SU-DHL-6 (cell line): ENCODE results near the gene SKIC8.

Source experiments
- H2AFZ ChIP-seq: fragments of 200-600 bp; sonication (generic); 2 replicates; pipeline ENCODE4 v1.6.1; 2014; ENCODE audit warnings: low read depth, mild to moderate bottlenecking, moderate library complexity, mixed read lengths, antibody characterized with exemption, low read length; ENCODE audit not compliant: severe bottlenecking
- H3F3A ChIP-seq: fragments of 200-600 bp; shearing (Covaris generic); 2 replicates; pipeline ENCODE4 v1.6.0; 2016; ENCODE audit warnings: antibody characterized with exemption, mild to moderate bottlenecking; ENCODE audit not compliant: insufficient read depth
- H3K27ac ChIP-seq: fragments of 200-600 bp; sonication (generic); 2 replicates; pipeline ENCODE4 v1.5.1; 2016; ENCODE audit warnings: low read depth, mild to moderate bottlenecking, low read length, moderate library complexity, mixed read lengths
- H3K27me3 ChIP-seq: fragments of 200-600 bp; sonication (generic), shearing (Covaris generic); 2 replicates; pipeline ENCODE4 v1.6.0; 2014; ENCODE audit warnings: mild to moderate bottlenecking, low read length
- H3K36me3 ChIP-seq: fragments of 200-600 bp; sonication (generic); 2 replicates; pipeline ENCODE4 v1.6.1; 2014; ENCODE audit warnings: mild to moderate bottlenecking, low read length, mixed read lengths
- H3K4me2 ChIP-seq: fragments of 300-600, 200-600 bp; shearing (Covaris generic), sonication (generic); 2 replicates; pipeline ENCODE4 v1.6.0; 2014; ENCODE audit warnings: low read length, low read depth, mild to moderate bottlenecking; ENCODE audit not compliant: poor library complexity, severe bottlenecking
- H3K4me3 ChIP-seq: fragments of 200-600 bp; sonication (generic); 2 replicates; pipeline ENCODE4 v1.5.1; 2014; ENCODE audit warnings: antibody characterized with exemption, low read length, mild to moderate bottlenecking, mixed read lengths; ENCODE audit not compliant: insufficient read depth, poor library complexity, severe bottlenecking
- H3K79me2 ChIP-seq: fragments of 200-600 bp; sonication (generic); 2 replicates; pipeline ENCODE4 v1.6.1; 2014; ENCODE audit warnings: mild to moderate bottlenecking, low read length, moderate library complexity; ENCODE audit not compliant: insufficient read depth
- H3K9ac ChIP-seq: fragments of 200-600 bp; sonication (generic); 2 replicates; pipeline ENCODE4 v1.7.0; 2014; ENCODE audit warnings: mild to moderate bottlenecking, low read length
- H3K9me2 ChIP-seq: fragments of 200-600 bp; sonication (generic); replicated peaks from 2 replicates; pipeline ENCODE4 v1.6.1; 2014; ENCODE audit warnings: low read length; ENCODE audit not compliant: insufficient read depth
- H3K9me3 ChIP-seq: fragments of 200-600 bp; sonication (generic); 2 replicates; pipeline ENCODE4 v1.6.1; 2014; ENCODE audit warnings: low read length, mixed read lengths; ENCODE audit not compliant: insufficient read depth
- H4K20me1 ChIP-seq: fragments of 200-600 bp; sonication (generic); 2 replicates; pipeline ENCODE4 v1.6.1; 2014; ENCODE audit warnings: low read depth, mild to moderate bottlenecking, antibody characterized with exemption, low read length, moderate library complexity, mixed read lengths
- EZH2phosphoT487 ChIP-seq: fragments of 200-600 bp; sonication (generic), shearing (Covaris generic); conservative IDR thresholded peaks from 2 replicates; pipeline ENCODE4 v1.6.1; 2018; ENCODE audit warnings: mild to moderate bottlenecking, antibody characterized with exemption, low read length, moderate library complexity, mixed read lengths
- TF ChIP-seq, protein P1 (sequence below): fragments of 200-600 bp; sonication (generic); IDR thresholded peaks from one replicate; pipeline ENCODE4 v1.5.1; 2017; ENCODE audit warnings: antibody characterized with exemption, mild to moderate bottlenecking, low read length, moderate library complexity; ENCODE audit not compliant: insufficient read depth, poor library complexity, severe bottlenecking

Gene SKIC8

DNA sequence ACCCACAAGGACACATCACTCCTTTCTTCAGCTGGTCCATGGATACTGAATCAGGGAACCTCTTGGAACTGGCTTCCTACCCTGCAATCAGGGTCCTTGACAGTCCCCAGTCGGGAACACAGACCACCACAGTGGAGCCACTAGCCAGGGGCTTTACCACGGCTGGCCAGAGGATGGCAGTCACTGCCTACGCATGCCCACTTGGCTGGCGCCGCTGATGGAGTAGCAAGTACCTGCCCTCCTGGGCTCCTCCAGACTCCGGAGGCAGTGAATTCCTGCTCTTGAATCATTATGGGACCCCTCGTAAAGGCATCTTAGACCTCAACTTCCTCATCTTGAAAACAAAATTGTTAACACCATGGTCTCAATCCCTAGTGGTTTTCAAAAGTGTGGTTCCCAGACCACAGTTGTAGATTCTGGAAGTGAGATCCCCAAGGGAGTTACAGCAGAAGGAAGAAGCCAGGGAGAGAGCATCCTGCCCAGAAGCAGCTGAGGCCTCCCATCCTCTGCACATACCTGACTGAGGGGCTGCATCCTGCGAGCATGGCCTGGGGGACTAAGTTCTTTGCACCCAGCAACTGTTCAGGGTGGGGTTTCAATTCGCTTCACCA is 9.1 kb upstream of the SKIC8 start:
- H3K27me3 ChIP-seq = no peaks in the 10 kb centered on the region
- no peaks in the 10 kb centered on the region for H3K9me2 ChIP-seq
- H3K9me3 ChIP-seq = no peaks in the 10 kb centered on the region
- H3K9ac ChIP-seq = no peak overlapping the region
- H3K79me2 ChIP-seq = no peaks in the 10 kb centered on the region
- H3K4me3 ChIP-seq = no peak overlapping the region
- H3K27ac ChIP-seq = no peak overlapping the region
- no peak overlapping the region for H3K4me2 ChIP-seq
- H3K36me3 ChIP-seq = no peaks in the 10 kb centered on the region
- H2AFZ ChIP-seq = no peak overlapping the region
- H3F3A ChIP-seq = no peaks in the 10 kb centered on the region
- no peak for TF ChIP-seq EZH2phosphoT487
- TF ChIP-seq, protein P1, sequence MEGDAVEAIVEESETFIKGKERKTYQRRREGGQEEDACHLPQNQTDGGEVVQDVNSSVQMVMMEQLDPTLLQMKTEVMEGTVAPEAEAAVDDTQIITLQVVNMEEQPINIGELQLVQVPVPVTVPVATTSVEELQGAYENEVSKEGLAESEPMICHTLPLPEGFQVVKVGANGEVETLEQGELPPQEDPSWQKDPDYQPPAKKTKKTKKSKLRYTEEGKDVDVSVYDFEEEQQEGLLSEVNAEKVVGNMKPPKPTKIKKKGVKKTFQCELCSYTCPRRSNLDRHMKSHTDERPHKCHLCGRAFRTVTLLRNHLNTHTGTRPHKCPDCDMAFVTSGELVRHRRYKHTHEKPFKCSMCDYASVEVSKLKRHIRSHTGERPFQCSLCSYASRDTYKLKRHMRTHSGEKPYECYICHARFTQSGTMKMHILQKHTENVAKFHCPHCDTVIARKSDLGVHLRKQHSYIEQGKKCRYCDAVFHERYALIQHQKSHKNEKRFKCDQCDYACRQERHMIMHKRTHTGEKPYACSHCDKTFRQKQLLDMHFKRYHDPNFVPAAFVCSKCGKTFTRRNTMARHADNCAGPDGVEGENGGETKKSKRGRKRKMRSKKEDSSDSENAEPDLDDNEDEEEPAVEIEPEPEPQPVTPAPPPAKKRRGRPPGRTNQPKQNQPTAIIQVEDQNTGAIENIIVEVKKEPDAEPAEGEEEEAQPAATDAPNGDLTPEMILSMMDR = peak; percentile 55
- H4K20me1 ChIP-seq = no peaks in the 10 kb centered on the region

DNA sequence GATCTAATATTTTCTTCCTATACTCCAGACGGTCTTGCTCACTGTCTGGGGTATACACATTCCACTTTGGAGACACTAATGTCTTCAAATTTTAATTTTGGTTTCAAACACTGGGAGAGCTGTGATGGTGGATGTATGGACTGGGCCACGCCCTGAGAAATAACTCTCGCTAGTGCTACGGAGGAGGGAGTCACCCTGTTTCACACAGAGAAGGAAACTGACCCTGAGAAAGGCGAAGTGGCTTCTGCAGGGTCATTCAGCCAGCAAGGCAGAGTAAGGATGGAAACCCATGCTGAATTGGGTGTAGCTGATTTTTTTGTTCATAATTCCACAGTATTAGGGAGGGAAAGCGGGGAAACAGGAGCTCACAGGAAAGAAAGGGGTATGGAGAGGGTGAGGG is 8.6 kb upstream of the SKIC8 start:
- H4K20me1 ChIP-seq = no peaks in the 10 kb centered on the region
- H3F3A ChIP-seq = no peaks in the 10 kb centered on the region
- no peak overlapping the region for H3K4me2 ChIP-seq
- no peak overlapping the region for H3K4me3 ChIP-seq
- no peak overlapping the region for H2AFZ ChIP-seq
- TF ChIP-seq, protein P1 = no peak
- no peak for TF ChIP-seq EZH2phosphoT487
- H3K27ac ChIP-seq = no peak overlapping the region
- H3K27me3 ChIP-seq = no peaks in the 10 kb centered on the region
- no peaks in the 10 kb centered on the region for H3K36me3 ChIP-seq
- H3K79me2 ChIP-seq = no peaks in the 10 kb centered on the region
- no peaks in the 10 kb centered on the region for H3K9me2 ChIP-seq
- H3K9ac ChIP-seq = no peak overlapping the region
- no peaks in the 10 kb centered on the region for H3K9me3 ChIP-seq

DNA sequence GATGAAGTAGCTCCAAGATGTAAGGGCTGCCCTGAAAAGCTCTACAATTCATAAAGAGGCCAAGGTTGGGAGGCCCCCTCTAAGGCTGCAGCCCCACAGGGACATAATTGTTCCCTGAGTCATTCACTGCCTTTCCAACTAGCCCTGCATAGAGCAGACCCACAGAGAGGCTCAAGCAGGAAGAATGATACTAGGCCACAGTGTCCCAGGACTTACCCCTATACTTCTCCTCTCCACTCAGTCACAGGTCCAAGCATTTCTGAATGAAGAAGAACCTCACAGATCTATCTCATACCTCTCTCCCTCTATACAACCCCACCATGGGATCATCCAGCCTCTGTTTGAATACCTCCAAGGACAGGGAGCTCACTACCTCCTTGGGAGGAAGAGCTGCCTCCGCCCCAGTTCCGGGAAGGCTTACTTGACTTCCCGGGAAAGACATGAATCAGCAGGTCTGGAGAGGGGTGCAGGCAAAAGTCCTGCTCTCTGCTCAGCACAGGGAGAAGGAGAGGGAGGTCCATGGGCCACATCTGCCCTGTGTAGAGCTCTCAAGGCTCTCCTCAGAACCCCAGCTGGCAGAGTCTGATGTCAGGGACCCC is 6.9 kb upstream of the SKIC8 start:
- Histone ChIP-seq H4K20me1 (no peaks in the 10 kb centered on the region), H3K9me2 (no peaks in the 10 kb centered on the region), H3K79me2 (no peaks in the 10 kb centered on the region), H2AFZ (no peak overlapping the region), H3K4me2 (no peak overlapping the region), H3K4me3 (no peak overlapping the region), H3K9ac (no peak overlapping the region), H3K36me3 (no peaks in the 10 kb centered on the region), H3K27me3 (no peaks in the 10 kb centered on the region), H3F3A (no peaks in the 10 kb centered on the region), H3K27ac (no peak overlapping the region), H3K9me3 (no peaks in the 10 kb centered on the region)
- TF ChIP-seq, protein P1 = no peak
- TF ChIP-seq EZH2phosphoT487 = no peak
